NCI-H345 treated with DMSO at 0.1 percent for 48 hours (cell line): ENCODE measurements around the gene MS4A15.
"Not testable (repeated sequence)": the region's sequence is repeated elsewhere in the genome, so short reads cannot be mapped to it uniquely, and the experiment has no call there.

ENCODE experiments used
- DNase-seq: peaks from one replicate; lab custom pipeline; 2025; ENCODE audit not compliant: unreplicated experiment; lab: John Stamatoyannopoulos, UW

Gene MS4A15, protein sequence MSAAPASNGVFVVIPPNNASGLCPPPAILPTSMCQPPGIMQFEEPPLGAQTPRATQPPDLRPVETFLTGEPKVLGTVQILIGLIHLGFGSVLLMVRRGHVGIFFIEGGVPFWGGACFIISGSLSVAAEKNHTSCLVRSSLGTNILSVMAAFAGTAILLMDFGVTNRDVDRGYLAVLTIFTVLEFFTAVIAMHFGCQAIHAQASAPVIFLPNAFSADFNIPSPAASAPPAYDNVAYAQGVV

DNA sequence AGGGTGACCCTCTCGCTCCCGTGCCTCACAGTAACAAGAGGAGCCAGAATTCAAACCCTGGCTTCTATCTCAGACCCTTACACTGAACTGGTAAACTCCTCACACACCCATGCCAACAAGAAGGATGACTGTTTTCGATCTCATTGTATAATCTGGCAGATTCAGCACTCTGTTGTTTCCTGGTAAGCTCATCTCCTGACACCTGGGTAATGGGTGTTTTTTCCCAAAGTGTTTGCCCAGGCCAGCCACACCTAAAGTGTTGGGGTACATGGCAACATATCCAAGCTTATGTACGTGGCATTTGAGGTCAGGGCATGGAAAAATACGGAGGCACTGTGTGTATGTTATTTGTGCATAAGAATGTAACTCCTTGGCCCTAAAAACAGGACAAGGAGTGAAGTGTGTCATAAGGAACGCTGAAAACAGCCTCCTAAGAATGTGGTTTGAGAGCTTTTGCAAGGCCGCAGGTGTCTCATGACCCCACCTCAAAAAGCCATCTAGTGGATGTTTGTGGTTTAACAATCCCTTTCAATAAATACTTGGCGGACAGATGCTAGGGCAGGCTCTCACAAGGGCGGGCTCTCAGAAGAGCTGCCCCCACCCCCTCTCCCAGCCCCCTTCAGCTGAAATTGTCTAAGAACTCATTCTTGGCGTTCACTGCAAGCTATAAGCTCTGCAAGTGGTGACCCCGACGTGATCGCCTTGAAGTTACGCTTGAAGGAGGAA, at the start of gene MS4A15:
TSS of gene MS4A15 (plus strand) at position 561 of the 726 bp plus-strand sequence. CDS start 6,867 bp downstream, outside the sequence.
- no peak for DNase-seq

DNA sequence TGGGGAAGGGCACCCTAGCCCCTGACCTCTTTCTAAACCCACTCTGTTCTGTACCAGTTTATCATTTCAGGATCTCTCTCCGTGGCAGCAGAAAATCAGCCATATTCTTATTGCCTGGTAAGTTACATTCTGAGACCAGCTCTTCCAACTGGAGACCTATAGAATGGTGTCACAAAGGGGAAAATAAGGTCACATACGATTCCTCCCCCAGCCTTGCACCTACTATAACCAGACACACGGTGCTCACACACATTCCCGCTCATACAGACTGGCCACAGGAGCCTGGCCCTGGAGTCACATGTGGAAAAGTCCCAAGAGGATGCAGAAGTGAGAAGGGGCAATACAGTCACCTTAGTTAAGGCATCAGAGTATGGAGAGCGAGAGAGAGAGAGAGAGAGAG, 49.7 kb upstream of the MS4A15 start:
- no peak for DNase-seq

DNA sequence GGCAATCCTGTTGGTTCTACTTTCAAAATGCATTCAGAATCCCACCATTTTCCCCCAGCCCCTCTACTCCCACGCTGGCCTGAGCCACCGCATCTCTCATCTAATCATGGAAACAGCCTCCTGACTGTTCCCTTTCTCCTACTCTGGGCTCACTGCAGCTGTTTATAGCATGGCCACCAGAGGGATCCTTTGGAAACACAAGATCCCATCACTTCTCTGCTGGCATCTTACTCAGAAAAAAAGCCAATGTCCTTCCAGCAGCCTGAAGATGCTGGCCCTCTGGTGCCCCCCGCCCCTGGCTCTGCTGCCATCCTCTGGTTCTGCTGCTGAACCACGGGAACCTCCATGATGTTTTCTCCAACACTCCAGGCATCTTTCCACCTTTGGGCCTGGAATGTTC, 46.2 kb upstream of the MS4A15 start:
- no peak for DNase-seq

DNA sequence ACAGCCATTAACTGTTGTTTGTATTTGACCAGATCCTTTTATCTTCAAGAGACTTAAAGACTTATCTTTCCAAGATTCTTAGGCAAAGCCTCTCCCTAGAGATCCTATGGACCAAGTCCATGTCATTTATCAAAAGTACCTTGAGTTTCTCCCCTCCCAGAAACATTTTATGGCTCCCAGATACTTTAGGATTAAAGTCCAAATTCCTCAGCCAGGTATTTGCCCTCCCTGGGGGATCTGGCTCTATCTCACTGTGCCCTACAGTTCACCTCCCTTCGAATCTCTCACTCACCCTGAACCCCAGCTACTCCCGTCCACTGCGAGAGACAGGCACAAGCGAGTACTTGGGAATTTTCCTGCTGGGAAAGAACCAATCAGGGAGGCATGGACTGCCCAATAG, 45.4 kb upstream of the MS4A15 start:
- no peak for DNase-seq

DNA sequence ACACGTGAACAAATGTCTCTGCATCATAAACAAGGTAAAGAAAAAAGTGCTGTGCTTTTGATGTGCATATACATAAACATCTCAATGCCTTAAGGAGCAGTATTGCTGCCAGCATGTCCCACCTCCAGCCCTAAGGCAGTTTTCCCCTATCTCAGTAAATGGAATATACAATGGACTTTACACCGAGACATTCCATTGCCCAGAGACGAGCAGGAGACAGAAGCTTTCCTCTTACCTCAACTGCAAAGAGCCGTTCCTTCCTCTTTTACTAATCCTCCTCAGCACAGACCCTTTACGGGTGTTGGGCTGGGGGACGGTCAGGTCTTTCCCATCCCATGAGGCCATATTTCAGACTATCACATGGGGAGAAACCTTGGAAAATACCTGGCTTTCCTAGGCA, 43.2 kb upstream of the MS4A15 start:
- DNase-seq: not testable (repeated sequence)

DNA sequence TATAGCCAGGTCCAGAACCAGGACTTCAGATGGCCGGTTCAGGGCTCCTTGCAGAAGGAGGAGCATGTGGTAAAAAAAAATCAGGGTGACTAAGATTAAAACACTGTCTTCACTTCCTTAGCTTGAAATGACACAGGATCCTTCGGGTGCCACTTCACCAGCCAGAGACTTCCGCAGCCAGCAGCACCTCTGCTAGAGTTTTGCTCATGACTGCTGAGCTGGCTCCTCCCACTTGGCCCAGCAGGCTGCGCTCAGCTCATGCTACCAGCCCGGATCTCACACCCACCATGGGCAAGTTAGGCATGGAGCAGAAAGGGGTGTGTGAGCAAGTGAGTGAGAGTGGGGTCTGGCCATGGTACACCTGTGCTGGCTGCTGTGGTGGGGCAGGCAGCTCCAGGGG, 38.7 kb upstream of the MS4A15 start:
- DNase-seq: no peak

DNA sequence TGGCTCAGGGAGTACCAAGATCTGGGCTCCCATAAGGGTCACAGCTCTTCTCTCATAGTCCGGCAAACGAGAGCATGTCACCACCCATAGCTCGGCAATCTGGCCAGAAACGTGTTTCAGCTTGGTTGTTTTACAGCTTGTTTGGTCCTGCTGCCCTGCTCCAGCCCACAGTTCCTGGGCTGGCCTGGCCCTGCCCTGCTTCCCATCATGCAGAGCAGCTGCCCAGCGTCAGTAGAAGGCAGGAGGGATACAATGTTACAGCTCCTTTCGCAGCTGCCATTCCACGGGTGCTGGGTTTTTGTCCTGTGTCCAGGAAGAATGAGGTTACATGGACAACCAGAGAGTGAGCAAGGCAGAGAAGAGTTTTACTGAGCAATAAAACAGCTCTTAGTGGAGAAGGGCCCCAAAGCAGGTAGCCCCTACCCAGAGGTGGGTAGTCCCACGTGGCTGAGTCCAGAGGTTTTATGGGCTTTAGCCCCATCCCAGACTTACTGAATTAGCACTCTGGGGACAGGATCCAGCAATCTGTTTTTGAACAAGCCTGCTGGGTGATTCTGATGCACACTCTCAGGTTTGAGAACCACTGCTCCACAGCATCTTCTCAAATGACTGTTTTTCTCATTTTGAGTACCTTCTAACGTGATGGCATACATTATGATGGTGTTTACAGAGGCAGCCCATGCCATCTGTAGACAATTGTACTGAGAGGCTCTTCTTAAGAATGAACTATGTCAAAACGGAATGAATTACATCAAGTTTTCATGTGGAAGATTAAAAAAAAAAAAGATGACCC, 37.9 kb upstream of the MS4A15 start:
- no peak for DNase-seq

DNA sequence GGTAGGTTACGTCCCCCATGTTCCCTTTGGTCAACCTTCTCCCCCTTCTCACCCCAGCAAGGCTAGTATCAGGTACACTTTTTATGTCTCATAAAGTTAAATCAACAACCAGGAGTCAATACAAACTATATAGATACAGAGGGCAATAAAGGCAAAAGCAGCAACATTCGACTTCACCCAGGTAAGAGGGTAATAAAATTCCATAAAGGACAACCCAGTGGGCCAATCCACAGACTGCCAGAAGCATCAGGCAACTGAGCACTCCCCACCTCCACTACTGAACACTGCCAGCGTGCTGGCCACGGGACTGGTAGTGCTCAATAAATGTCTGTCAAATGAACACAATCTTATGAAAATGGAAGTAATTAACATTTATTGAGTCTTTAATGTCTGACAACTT, 37.3 kb upstream of the MS4A15 start:
- DNase-seq: no peak

DNA sequence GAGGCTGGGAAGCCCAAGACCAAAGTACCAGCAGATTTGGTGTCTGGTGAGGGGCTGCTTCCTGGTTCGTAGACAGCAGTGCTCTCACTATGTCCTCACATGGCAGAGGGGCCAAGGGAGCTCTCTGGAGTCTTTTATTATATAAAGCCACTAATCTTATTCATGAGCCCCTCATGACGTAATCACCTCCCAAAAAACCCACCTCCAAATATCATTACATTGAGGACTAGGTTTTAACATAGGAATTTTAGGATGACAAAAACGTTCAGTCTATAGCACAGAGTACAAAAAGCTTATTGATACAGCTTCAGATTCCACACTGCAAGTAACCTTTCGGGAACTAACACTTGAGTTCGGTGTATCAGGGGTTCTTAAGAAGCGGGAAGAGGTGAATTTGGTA, 36.2 kb upstream of the MS4A15 start:
- no peak for DNase-seq

DNA sequence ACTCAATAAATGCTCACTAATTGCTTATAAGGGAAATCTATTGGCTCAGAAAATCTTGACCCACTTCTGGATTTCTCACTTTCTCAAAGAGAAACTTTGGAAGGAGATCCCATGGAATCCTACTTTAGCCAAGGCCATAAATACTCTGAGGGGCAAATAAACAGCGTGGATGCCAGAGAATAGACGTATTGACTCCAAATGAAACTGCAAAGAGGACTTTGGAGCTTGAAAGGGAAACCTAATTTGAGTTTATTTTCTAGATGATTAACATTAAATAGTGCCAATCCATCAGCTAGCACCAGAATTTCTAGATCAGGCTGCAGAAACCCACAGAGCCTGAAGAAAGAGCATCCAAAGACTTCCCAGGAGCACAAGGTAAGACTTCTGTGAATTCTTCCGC, 32.2 kb upstream of the MS4A15 start, which contains the start of gene MS4A18:
TSS of gene MS4A18 (plus strand) at position 301 of the 400 bp plus-strand sequence.
- no peak for DNase-seq

DNA sequence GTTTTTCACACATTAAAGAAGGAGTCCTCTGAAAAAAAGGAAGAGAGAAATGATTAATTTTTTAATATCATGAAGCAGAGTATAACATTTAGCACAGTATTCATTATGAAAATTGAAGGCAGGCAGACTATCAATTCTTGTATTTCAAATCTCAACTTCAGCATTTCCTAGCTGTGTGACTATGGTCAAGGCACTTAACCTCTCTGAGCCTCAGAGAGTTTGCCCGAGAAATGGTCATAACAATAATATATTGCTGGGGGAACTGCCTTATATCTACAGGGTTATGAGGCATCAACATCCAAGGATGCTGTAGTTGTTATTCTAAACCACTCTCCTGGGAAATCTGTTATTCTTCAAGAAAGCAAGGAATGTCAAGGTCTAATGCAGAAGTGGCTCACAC, 31.1 kb upstream of the MS4A15 start:
- DNase-seq: no peak

DNA sequence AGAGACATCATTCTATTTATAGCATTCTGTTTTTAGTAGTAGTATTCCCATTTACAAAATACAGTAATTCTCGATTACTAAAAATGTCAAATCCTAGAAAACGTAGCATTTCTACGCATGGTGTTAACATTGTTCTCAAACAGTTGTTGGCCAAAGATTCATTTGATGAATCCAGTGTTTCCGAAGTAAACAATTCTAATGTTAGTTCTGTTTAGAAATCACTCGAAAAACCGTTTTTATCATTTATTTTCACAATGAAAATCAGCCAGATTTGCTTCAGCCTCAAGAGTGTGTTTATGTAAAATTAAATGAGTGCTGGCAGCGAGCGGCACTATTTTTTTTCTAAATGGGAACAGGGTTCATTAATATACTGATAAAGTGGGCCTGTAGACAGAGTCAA, 25.1 kb upstream of the MS4A15 start:
- DNase-seq: no peak

DNA sequence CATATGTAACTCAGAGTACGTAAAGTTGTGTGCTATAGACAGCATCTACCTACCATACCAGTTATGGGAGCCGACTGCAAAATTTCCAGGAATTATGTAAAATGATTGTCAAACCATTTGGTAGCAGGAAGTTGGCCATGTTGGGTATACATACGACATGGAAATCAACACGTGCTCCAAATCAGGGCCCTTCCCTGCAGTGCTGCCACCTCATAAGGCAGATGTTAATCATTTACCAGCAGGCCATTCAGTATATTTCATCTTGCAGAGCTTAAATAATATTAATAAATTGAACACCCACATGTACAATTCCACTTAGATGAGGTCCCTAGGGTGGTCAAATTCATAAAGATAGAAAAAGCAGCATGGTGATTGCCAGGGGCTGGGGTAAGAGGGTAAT, 22.4 kb upstream of the MS4A15 start:
- DNase-seq: no peak

DNA sequence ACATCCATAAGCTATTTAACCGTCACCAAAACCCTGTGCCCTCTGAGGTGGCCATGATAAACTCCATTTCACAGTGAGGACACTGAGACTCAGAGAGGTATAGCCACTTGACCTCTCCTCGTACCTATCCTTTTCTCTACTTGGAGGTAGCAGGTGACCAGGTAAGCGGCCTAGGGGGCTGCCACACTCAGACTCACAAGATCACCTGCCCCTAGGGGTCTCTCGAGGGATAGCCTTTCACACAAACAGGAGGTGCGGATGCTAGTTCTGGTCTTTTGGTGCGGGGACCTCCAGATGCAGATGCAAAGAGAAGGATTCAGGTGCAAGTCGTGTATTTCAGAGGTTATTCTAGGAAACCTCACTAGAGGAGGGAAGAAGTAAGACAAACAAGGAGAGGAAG, 17.6 kb upstream of the MS4A15 start:
- DNase-seq: no peak

DNA sequence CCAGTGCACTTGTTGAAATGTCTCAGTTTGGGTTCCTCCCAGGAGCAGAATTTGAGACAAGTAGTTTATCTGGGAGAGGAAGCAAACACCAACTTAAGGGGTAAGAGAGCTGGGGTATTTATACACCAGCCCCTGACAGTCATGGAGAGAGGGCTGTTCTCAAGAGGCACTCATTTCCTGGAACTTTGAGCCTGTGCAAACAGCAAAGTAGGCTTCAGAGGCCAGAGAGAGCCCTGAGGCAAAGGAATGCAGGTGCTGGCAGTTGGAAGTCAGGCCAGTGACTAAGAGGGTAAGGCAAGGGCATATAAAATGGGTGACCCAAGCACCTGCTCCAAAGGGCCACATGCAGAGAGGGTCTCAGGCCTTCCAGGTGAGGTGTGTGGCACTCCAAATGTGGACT, 16.1 kb upstream of the MS4A15 start:
- no peak for DNase-seq

DNA sequence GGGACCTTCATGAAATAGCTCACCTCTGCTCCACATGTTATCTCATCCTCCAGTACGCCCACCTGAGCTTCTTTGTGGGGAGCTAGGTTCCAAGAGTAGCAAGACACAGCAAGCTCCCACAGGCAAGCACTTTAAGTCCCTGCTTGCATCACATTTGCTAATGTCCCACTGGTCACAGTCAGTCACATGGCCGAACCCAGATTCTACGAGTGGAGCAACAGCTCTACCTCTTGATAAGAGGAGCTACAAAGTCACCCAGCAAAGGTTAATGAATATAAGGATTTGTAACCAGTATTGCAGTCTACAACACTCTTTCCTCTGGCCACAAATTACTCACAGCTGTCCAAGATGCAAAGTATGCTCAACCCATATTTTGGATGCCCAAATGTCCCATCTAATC, 15.2 kb upstream of the MS4A15 start:
- DNase-seq: no peak

DNA sequence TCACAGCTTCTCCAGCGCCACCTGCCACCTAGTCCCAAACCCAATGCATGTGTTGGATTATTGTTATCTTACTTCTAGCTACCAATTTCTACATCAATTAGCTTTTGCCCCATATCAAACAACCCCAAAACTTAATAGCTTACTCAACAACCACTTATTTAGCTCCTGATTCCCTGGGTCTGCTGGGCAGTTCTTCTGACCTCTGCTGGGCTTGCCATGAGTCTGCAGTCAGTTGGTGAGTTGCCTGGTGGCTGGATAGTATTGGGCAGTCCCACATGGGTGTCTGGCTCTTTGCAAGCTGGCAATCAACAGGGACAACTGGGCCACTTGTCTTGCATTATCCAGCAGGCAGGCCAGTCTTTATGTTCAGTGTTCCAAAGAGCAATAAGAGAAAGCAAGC, 13.6 kb upstream of the MS4A15 start:
- no peak for DNase-seq

DNA sequence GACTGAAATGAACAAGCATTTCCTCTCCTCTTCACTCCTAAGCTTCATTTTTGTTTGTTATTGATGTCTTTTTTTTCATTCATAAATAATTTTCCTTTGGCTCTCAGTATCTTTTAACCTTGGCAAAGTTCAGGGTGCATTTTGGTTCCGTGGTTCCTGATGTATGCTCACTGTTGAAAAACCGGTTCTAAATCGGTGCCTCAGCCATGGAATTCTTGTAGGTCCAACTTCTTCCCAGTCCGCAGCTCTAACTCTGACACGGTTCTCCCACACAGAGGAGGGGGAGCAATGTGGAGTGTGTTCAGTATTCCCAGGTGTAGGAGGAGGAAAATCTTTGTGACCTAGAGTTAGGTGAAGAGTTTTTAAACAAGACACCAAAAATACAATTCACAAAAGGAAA, 12.6 kb upstream of the MS4A15 start:
- DNase-seq: no peak

DNA sequence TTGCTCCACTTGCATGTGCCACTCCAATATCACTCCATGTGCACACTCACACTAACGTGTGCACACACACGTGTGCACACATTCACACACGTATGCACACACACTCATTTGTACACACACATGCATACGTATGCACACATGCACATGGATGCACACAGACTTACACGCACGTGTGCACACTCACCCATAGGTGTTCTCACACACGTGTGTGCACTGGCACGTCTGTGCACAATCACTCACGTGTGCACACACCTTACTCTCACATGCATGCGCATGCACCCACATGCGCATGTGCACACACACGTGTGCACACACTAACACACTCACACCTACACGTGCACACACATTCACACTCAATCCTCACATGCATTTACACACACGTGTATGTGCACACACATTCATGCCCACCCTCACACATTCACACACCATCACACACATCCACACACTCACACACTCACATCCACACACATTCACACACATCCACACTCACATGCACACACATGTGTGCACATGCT, 9.3 kb upstream of the MS4A15 start:
- DNase-seq: no peak

DNA sequence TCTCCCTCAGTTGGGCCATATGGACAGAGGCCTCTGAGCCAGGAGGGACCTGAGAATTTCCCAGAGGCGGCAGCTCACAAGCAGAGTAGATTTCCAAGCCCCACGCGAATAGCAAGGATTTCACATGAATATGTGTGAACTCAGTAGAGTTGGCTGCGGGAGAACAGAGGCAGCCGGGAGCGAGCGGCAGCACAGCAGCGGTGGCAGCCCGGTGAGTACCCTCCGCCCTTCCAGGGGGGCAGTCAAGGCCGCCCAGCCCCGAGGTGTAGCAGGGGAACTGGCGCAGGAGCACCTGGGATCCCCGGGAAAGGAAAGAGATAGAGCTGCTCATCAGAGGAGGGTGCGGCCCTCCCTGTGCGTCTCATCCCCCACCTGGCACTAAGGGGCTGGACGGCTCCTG, 8.4 kb upstream of the MS4A15 start:
- DNase-seq: no peak

DNA sequence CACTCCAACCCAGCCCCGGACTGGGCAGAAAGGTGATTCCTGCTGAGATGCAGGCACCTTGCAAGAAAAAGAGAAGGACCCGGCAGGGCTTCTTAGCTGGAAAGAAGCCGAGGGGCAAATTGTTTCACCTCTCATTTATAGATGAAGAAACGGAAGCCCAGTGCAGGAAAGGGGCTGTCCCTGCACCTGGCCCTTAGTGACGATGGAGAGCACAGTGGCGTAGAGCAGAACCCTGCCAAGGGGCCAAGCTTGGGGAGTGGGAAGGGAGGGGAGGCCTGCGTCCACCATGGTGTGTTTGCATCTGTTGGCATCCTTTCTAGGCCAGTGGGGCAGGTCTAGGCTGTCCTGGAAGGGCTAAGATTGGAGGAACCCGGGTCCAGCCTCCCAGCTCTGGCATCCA, 7.8 kb upstream of the MS4A15 start:
- no peak for DNase-seq

DNA sequence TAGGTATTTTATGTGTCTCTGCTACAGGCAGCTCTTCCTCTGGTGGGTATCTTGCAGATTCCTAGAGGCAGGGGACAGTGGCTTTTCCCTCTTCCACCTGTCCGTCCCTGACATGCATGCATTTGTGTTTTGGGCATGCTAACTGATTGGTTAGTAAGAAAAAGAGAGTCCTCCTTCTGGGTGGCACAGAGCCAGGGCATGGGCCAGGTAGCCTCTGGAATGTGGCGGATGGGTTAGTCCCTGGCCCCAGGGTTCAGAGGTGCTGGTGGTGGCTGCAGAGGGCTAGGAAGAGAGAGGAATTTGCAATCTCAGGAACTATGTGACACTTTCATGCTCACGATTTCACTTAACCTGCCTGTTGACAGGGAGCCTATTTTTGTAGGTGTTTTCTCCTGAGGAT, 5.8 kb upstream of the MS4A15 start:
- no peak for DNase-seq
